HL-60 (cell line): ENCODE measurements around the gene BCAT1.

Experiments used
- DNase-seq, 2 experiments: peaks; one replicate each; pipeline ENCODE4 v3.0.0-alpha.2; 2010 to 2020; ENCODE audit warnings: low read depth in 1 of 2, low spot score in 1 of 2
- H3K27ac ChIP-seq: fragments of 250-450 bp; sonication (Bioruptor Pico); replicated peaks from 2 replicates; pipeline ENCODE4 v1.5.1; 2020; ENCODE audit warnings: mild to moderate bottlenecking, moderate library complexity
- H3K27me3 ChIP-seq: fragments of 250-450 bp; sonication (Bioruptor Pico); 2 replicates; pipeline ENCODE4 v1.5.1; 2021; ENCODE audit warnings: mild to moderate bottlenecking, moderate library complexity; ENCODE audit not compliant: insufficient read depth, poor library complexity, severe bottlenecking
- H3K4me3 ChIP-seq: replicated peaks from 2 replicates; pipeline ENCODE4 v1.5.1; 2011; ENCODE audit warnings: mild to moderate bottlenecking, control low read depth, low read length; ENCODE audit not compliant: insufficient read depth
- GABPA ChIP-seq: IDR thresholded peaks from 2 replicates; pipeline ENCODE4 v1.6.1; 2012; ENCODE audit warnings: low read depth
- POLR2AphosphoS5 ChIP-seq: IDR thresholded peaks from 2 replicates; pipeline ENCODE4 v1.6.1; 2012; ENCODE audit warnings: low read depth
- REST ChIP-seq: IDR thresholded peaks from 2 replicates; pipeline ENCODE4 v1.6.1; 2012; ENCODE audit warnings: low read depth; ENCODE audit not compliant: insufficient replicate concordance
- SPI1 ChIP-seq: IDR thresholded peaks from 2 replicates; pipeline ENCODE4 v1.6.1; 2012; ENCODE audit warnings: low read depth, mild to moderate bottlenecking, borderline replicate concordance
- TF ChIP-seq, protein P1 (sequence below): IDR thresholded peaks from one replicate; pipeline ENCODE4 v1.5.1; 2011; ENCODE audit warnings: low read length, control low read depth, inconsistent platforms; ENCODE audit not compliant: insufficient read depth

Gene BCAT1

DNA sequence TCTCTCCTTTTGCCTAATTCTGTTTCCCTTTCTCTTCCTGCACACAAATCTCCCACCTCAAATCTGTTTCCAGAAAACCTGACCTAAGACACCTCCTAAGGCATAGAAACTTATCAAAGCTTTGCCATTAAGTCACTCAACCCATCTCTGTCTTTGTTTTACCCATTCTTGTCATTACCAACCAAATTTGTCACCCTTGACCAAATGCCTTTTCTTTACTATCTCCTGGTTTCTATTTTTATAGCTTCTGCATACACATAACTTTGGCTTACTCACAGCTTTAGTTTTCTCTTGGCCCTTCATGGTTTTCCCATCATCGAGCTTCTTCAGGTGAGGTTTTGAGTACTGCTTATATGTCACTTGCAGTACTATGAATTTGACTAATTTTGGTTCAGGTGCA lies 184.2 kb downstream of the BCAT1 start:
- no peak for DNase-seq

GRCh38 chr12:24760606-24761378 lies 188.1 kb downstream of the BCAT1 start:
- H3K27ac ChIP-seq: no peak overlapping the region
- DNase-seq: no peak
- TF ChIP-seq REST: no peak
- TF ChIP-seq GABPA: no peak
- TF ChIP-seq POLR2AphosphoS5: no peak
- no peak overlapping the region for H3K4me3 ChIP-seq
- peaks cover 2% of the 10 kb centered on the region for H3K27me3 ChIP-seq

More for the DNA sequence above, 184.2 kb downstream of the BCAT1 start:
- Histone ChIP-seq H3K27ac (no peak overlapping the region), H3K27me3 (peaks cover 2% of the 10 kb centered on the region), H3K4me3 (no peak overlapping the region)
- TF ChIP-seq SPI1: no peak
- TF ChIP-seq, protein P1, sequence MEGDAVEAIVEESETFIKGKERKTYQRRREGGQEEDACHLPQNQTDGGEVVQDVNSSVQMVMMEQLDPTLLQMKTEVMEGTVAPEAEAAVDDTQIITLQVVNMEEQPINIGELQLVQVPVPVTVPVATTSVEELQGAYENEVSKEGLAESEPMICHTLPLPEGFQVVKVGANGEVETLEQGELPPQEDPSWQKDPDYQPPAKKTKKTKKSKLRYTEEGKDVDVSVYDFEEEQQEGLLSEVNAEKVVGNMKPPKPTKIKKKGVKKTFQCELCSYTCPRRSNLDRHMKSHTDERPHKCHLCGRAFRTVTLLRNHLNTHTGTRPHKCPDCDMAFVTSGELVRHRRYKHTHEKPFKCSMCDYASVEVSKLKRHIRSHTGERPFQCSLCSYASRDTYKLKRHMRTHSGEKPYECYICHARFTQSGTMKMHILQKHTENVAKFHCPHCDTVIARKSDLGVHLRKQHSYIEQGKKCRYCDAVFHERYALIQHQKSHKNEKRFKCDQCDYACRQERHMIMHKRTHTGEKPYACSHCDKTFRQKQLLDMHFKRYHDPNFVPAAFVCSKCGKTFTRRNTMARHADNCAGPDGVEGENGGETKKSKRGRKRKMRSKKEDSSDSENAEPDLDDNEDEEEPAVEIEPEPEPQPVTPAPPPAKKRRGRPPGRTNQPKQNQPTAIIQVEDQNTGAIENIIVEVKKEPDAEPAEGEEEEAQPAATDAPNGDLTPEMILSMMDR: no peak
- TF ChIP-seq POLR2AphosphoS5: no peak
- TF ChIP-seq REST: no peak
- TF ChIP-seq GABPA: no peak

DNA sequence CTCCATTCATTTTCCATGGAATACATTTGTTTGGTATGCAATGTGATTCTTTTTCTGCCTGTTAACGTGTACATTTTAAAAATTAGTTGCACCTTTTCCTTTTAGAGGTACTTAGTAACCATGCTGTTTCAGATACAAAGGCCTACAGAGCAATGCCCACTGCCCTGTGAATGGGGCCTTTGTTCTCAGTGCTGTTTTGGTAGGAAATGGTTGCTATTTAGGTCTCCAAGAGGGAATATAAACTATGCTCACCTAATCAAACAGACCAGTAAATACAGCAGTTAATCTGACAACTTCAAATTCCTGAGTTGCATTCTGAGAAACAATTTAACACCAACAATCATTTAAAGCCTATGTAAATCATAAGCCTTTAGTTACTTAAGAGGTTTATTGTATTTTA lies 188.7 kb downstream of the BCAT1 start:
- TF ChIP-seq GABPA (no peak), POLR2AphosphoS5 (no peak), SPI1 (no peak), REST (no peak)
- TF ChIP-seq, protein P1: no peak
- no peak for DNase-seq
- Histone ChIP-seq H3K27me3 (no peaks in the 10 kb centered on the region), H3K27ac (no peak overlapping the region), H3K4me3 (no peak overlapping the region)
